Activated CD4-positive, alpha-beta T cell treated with anti-CD3 and anti-CD28 coated beads for 24 hours (primary cell): Measurements from ENCODE around the gene PRSS21.

Experiments
- DNase-seq, 2 donors: peaks; one replicate each; pipeline ENCODE4 v3.0.0-alpha.2; 2020; ENCODE audit warnings: low read depth in 2 of 2

PRSS21 gene

GRCh38 chr16:2779978-2780898, 36.8 kb upstream of the PRSS21 start:
- DNase-seq = no peak

DNA sequence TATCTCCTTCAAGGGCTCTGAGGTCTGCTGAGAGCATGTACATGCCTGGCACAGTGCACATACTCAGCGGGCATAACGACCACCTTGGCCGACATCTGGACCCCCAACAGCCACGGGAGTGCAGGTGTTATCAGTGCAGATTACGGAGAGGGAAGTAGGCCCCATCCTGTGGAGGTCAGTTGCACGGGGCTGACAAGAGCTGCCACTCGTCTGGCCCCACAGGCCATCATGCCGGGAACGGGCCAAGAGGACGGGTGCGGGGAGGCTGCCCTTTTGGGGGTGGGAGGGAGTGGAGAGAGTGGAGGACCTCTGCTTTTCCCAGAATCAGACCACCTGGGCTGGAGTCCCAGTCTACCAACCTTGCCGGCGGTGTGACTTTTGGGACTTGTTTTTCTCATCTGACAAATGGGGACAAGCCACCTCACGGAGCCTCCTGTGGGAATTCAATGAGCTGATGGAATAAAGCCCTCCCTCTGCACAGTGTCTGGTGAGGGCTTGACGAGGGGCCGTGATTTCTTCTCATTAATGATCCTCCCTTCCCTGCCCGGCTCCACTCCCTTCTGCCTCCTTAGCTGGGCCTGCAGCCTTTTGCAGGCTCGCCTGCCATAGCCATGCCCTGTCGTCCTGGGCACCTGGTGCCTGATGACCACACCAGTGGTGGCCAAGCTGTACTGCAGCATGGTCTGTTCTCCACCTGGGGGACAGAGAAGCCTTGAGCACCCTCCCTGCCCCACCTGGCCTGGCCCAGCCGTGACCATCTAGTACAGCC, 34.3 kb upstream of the PRSS21 start:
- no peak for DNase-seq

DNA sequence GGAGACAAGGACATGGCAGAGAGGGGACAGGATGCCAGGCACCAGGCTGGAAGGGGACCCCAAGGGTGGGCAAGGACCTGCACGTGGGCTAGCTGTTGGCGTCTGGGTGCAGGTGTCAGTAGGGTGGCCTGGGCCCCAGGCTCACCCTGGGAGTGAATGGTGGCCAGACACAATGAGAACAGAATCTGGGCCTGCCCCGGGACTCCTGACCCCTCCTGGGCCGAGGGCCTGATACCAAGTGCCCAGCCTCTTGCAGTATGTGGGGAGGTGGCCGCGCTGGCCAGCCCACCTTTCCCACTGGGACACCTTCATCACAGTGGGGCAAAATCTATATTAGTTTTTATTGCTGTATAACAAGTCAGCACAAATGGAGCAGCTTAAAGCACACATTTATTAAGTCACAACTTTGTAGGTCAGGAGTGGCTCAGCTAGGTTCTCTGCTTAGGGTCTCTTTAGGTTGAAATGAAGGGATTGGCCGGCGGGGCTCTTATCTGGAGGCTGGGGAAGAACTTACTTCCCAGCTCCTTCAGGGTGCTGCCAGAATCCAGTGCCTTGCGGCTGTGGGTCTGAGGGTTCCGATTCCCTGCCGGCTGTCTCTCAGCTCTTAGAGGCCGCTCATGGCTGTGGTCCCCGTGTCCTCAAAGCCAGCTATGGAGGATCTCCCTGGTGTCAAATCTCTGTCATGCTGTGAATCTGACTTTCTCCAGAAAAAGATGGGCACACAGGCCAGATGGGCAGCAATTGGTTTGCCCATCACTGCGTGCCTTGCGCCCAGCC, 33.3 kb upstream of the PRSS21 start:
- no peak for DNase-seq

- DNase-seq = no peak
These were observed 32.5 kb upstream of the PRSS21 start for GRCh38 chr16:2784358-2785100.

DNA sequence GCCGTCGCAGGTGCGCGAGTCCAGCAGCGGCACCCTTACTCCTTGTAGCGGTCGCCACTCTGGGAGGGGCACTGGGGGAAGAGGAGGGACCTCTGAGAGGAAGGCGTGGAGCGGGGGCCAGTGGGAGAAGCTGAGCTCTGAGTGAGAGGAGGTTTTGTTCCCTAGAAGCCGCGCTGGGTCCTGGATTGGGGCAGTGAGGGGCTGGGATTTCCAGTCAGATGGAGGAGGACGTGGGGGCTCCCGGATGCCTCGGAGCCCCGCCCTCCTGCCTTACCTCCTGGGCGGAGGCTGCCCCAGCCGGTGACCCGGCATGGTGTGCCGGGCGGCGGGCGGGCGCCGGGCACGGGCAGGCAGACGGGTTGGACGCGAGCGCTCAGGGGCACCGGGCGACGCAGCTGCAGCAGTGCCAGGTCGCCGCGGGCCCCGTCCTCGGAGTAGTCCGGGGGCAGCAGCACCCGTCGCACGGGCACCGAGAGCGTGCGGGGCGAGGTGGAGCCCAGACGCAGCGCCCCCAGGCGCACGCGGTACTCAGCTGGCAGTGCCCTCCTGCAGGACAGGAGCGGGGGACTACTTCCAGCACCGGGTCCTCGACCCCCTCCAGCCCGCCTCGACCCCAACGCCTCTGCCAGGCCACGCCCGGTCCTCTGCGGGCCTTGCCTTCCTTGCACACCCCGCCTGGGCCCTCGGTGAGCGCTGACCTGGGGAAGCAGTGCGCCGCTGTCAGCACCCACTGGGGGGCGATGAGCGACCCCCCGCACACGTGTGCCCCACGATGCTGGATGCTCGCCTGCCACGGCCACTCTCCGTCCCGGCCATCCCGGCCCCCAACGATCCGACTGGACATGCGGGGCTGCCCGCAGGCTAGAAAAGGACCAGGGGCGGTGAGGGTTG, 31.7 kb upstream of the PRSS21 start:
- DNase-seq = peak in 1 of 2 donors; percentile 28

DNA sequence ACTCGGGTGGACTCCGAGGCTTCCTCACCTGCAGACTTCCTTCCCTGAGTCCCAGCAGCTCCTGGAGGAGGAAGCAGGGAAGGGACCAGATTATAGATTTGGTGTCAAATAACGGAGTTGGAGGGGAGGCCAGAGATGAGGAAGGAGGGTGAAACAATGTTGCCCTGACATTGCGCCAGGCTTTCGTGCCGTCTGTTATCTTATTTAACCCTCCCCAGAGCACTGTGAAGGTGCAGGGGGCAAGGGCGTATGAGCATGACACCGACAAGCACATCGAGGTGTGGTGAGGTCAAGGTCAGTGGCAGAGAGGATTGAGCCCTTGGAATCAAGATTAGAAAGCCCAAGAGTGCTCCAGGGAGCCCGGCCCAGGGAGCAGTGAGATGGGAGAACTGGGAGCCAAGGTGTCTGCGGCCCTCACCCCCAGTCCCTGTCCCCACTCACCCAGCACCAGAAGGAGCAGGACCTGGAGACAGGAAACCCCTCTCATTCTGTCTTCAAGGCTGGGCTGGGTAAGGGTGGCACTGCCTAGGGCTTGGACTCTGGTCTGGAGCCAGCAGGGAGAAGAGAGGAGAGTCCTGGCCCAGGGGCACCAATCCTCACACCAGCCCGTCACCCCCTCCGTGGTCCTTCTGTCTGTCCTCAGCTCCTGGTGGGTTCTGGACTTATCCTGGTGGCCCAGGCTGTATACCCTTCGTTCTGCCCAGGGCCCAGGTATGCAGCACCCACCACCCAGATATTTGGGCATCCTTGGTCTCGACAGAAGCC, 30.8 kb upstream of the PRSS21 start:
- no peak for DNase-seq

DNA sequence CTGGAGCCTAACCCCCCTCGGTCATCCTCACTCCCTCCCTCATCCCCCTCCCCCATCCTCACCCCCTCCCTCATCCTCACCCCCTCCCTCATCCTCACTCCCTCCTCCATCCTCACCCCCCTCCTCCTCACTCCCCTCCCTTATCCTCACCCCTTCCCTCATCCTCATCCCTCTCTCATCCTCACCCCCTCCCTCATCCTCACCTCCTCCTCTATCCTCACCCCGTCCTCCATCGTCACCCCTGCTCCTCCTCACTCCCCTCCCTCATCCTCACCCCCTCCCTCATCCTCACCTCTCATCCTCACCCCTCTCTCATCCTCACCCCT, 30.2 kb upstream of the PRSS21 start:
- DNase-seq = no peak

GRCh38 chr16:2787406-2787805, 29.6 kb upstream of the PRSS21 start, which contains the start of gene PRSS33:
Gene PRSS33, minus strand, starts transcription at chr16:2787560. Its CDS starts 1,013 bp downstream, at chr16:2786547.
- no peak for DNase-seq

DNA sequence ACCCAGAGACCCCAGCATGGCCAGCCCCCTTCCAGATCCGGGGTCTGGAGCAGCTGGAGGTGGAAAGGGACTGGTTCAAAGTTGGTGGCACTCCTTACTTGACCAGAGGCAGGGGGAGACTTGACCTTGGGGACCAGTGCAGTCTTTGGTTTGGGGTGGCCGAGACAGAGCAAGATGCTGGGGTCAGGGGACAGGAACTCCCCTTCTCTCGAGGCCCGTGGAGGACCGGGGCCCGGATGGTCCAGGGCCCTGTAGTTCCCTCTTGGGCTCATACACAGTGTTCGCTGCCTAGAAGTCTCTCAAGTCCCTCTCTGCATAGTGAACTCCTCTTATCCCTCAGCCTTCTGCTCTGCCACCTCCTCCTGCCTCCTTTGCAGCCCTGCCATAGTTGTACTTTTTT, 29.1 kb upstream of the PRSS21 start:
- DNase-seq = no peak

DNA sequence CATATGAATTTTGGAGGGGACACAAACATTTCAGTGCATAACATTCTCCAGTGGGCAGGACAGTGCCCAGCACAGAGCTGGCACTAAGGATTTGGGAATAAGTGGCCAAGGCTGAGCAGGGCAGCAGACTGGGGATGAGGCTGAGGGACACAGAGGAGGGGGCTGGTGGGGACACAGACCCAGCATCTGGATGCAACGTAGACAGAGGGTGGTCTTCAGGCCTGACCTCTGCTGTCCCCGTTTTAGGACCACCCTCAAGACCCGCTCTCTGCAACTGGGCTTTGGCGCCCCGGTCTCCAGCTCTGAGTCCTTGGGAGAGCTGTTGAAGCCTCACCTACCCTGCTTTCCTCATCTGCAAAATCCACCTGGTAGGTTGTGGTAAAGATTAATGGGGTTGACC, 26.4 kb upstream of the PRSS21 start:
- DNase-seq = no peak

DNA sequence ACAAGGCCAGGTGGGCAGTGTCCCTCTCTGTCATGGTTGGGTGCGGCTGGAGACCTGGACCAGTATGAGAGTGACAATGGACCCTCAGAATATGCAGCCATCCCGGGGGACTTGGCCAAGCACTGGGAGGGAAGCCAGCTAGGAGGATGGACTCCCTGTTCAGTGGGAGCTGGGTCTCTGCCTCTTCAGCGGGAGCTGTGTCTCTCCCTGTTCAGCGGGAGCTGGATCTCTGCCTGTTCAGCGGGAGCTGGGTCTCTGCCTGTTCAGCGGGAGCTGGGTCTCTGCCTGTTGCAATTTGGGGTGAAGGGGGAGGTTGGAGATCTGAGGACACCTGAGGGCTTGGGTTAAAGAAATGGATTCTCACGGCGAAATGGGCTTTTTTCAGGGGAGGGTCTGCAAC, 25.9 kb upstream of the PRSS21 start:
- DNase-seq = no peak

GRCh38 chr16:2792940-2793339, 24.1 kb upstream of the PRSS21 start:
- no peak for DNase-seq

DNA sequence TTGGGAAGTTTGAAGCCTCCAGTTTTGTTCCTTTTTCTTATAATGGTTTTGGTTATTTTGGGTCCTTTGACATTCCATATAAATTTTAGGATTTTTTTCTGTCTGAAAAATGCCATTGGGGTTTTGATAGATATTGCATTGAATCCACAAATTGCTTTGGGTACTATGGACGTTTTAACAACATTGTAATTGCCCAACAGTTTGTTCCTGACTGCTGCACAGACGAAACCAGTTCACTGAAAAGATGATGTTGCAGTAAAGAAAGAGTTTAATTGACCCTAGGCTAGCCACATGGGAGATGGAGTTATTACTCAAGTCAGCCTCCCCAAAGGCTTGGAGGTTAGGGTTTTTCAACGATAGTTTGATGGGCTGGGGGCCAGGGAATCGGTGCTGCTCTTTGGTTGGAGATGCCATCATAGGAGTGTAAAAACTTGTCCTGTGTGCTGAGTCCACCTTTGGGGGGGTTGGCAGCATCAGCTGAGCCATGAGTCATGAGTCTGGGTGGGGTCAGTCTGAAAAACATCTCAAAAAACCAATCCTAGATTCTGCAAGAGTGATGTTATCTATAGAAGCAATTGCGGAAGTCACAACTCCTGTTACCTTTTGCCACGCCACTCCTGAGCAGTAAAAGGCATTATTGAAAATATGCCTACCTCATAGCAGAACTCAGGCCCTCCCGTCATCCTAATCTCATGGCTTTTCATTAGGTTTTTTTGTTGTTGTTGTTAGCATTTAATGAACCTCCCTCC, 21.5 kb upstream of the PRSS21 start:
- DNase-seq = no peak

DNA sequence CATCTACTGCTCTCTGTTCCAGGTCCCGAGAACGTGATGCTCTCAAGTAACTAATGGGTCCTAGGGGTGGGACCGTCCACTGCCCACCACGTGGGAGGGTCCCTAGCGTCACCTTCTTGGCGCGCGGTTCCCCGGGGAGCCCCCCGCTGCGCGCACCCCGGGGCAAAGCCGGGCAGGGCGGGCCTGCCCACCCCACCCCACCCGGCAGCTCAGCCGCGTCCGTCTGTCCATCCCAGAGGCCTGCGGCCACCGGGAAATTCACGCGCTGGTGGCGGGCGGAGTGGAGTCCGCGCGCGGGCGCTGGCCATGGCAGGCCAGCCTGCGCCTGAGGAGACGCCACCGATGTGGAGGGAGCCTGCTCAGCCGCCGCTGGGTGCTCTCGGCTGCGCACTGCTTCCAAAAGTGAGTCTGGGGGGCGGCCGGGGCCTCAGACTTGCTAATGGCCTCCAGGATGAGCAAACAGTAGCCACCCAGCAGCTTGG, 18.3 kb upstream of the PRSS21 start:
- no peak for DNase-seq

DNA sequence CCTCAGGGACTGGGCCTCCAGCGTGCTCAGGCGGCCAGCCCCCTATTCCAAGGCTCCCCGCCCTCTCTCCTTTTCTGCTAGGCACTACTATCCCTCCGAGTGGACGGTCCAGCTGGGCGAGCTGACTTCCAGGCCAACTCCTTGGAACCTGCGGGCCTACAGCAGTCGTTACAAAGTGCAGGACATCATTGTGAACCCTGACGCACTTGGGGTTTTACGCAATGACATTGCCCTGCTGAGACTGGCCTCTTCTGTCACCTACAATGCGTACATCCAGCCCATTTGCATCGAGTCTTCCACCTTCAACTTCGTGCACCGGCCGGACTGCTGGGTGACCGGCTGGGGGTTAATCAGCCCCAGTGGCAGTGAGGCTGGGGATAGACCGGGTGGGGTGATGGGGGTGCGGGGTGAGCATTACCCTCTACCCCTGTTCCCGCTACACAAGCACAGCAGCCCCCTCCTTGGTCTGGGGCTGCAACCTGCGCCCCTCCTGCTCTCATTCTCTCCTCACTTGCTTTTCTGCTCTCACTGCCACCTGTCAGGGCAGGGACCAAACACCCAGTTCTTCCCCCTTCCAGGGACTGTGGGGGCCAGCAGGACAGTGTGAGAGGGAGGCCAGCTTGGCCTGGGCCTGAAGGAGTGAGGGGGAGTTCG, 17.7 kb upstream of the PRSS21 start:
- no peak for DNase-seq

- DNase-seq = no peak
These were observed 17.2 kb upstream of the PRSS21 start for GRCh38 chr16:2799859-2800226.

DNA sequence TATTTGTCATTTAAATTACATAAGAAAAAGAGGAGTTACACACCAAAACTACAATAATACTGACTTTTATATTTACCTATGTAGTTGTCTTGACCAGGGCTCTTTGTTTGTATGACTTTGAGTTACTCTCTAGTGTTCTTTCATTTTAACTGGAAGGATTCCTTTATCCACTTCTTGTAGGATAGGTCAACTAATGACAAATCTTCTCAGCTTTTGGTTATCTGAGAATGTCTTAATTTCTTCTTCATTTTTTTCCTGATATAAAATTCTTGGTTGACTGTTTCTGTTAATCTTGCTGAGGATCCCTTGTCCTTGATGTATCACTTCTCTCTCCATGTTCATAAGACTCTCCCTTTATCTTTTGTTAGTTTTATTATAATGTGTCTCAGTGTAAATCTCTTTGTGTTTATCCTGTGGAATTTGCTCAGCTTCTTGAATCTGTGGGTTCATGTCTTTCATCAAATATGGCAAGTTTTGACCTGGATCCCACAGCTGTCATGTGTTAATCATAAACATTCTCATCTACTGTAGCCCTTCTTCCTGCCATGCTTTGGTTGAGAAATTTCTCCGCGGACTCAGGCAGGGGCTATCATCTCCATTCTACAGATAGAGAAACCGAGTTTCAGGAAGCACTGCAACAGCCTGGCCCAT, 13.4 kb upstream of the PRSS21 start:
- DNase-seq = no peak

- DNase-seq = no peak
These were observed 12.3 kb upstream of the PRSS21 start for GRCh38 chr16:2804728-2805127.
